Measurements from ENCODE around the gene LRRN3.

Gene LRRN3

GRCh38 chr7:111094419-111094818 is 3.5 kb downstream of the LRRN3 start:
- no peak for ATAC-seq
- TF ChIP-seq CREB5 (CRISPR knock-in tag; IDR thresholded peaks at IDR 0.05; ENCODE audit: low read depth) (no peak), ISL1 (CRISPR knock-in tag; IDR thresholded peaks at IDR 0.05) (0 out of 2 replicates have a peak, but pooled peaks have one; percentile 4), CSDC2 (CRISPR knock-in tag; IDR thresholded peaks at IDR 0.05) (no peak), PATZ1 (CRISPR knock-in tag; IDR thresholded peaks at IDR 0.05; ENCODE audit: borderline replicate concordance) (no peak), ZFP30 (CRISPR knock-in tag; IDR thresholded peaks at IDR 0.05) (no peak)

- TF ChIP-seq POU6F1 (CRISPR knock-in tag; IDR thresholded peaks at IDR 0.05; ENCODE audit: borderline replicate concordance, low read depth) (no peak), TSHZ2 (CRISPR knock-in tag; IDR thresholded peaks at IDR 0.05) (no peak), PPARA (CRISPR knock-in tag; IDR thresholded peaks at IDR 0.05; ENCODE audit: borderline replicate concordance) (no peak), PATZ1 (CRISPR knock-in tag; IDR thresholded peaks at IDR 0.05; ENCODE audit: borderline replicate concordance) (no peak), CSRNP3 (CRISPR knock-in tag; IDR thresholded peaks at IDR 0.05) (no peak)
- no peak for ATAC-seq
These were observed 6.1 kb downstream of the LRRN3 start for GRCh38 chr7:111096997-111097396.

- TF ChIP-seq ZNF565 (CRISPR knock-in tag; conservative IDR thresholded peaks at IDR 0.05; ENCODE audit: low read depth), result no peak
- TF ChIP-seq ZFP3 (CRISPR knock-in tag; IDR thresholded peaks at IDR 0.05), result no peak
- TF ChIP-seq POU6F1 (CRISPR knock-in tag; IDR thresholded peaks at IDR 0.05; ENCODE audit: borderline replicate concordance, low read depth), result no peak
- no peak for TF ChIP-seq BACH2 (CRISPR knock-in tag; IDR thresholded peaks at IDR 0.05; ENCODE audit: borderline replicate concordance)
- no peak for TF ChIP-seq ESRRG (CRISPR knock-in tag; IDR thresholded peaks at IDR 0.05)
- TF ChIP-seq TOX (CRISPR knock-in tag; IDR thresholded peaks at IDR 0.05; ENCODE audit: borderline replicate concordance), result no peak
- no peak for TF ChIP-seq TSHZ2 (CRISPR knock-in tag; IDR thresholded peaks at IDR 0.05)
- TF ChIP-seq TCF4 (CRISPR knock-in tag; IDR thresholded peaks at IDR 0.05; ENCODE audit: borderline replicate concordance), result no peak
- peak; percentile 80 for ATAC-seq
These were observed 7.3 kb downstream of the LRRN3 start for GRCh38 chr7:111098011-111098925.

All from SK-N-SH treated with all-trans-retinoic acid at 6 μM for 48 hours (cell line).